ENCODE measurements around the gene ARMC8.

ARMC8 gene

DNA sequence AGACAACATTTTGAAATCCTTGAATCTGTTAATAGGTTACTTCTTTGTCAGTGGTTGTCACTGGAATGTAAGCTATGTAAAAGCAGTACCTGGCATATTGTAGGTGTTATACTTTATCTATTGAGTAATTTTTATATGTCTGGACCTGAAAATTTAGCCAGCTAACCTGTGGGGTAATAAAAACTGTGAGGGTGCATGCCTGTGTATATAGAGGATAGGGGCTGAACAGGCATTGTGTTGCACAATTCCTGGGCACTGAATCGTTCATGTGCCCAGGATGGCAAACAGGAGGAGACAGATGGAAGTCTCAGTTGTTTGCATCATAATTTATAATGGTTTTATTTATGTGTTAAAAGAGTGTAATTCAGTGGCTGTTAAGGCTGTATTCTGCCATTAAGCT lies 67.1 kb downstream of the ARMC8 start:
- ATAC-seq: no peak
- TF ChIP-seq, protein P1, sequence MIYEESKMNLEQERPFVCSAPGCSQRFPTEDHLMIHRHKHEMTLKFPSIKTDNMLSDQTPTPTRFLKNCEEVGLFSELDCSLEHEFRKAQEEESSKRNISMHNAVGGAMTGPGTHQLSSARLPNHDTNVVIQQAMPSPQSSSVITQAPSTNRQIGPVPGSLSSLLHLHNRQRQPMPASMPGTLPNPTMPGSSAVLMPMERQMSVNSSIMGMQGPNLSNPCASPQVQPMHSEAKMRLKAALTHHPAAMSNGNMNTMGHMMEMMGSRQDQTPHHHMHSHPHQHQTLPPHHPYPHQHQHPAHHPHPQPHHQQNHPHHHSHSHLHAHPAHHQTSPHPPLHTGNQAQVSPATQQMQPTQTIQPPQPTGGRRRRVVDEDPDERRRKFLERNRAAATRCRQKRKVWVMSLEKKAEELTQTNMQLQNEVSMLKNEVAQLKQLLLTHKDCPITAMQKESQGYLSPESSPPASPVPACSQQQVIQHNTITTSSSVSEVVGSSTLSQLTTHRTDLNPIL (CRISPR knock-in tag; IDR thresholded peaks at IDR 0.05; ENCODE audit: low read depth): no peak
- TF ChIP-seq ZC3H10 (CRISPR knock-in tag; IDR thresholded peaks at IDR 0.05): no peak
- TF ChIP-seq RARB (CRISPR knock-in tag; IDR thresholded peaks at IDR 0.05): no peak
- no peak for TF ChIP-seq ESRRG (CRISPR knock-in tag; IDR thresholded peaks at IDR 0.05)
- TF ChIP-seq TCF4 (CRISPR knock-in tag; IDR thresholded peaks at IDR 0.05; ENCODE audit: borderline replicate concordance): no peak
- TF ChIP-seq OSR1 (CRISPR knock-in tag; IDR thresholded peaks at IDR 0.05): no peak
- TF ChIP-seq SNAI2 (CRISPR knock-in tag; IDR thresholded peaks at IDR 0.05): no peak
- TF ChIP-seq BACH2 (CRISPR knock-in tag; IDR thresholded peaks at IDR 0.05; ENCODE audit: borderline replicate concordance): no peak
- no peak for TF ChIP-seq ZNF8 (CRISPR knock-in tag; IDR thresholded peaks at IDR 0.05)
- TF ChIP-seq, protein P2, sequence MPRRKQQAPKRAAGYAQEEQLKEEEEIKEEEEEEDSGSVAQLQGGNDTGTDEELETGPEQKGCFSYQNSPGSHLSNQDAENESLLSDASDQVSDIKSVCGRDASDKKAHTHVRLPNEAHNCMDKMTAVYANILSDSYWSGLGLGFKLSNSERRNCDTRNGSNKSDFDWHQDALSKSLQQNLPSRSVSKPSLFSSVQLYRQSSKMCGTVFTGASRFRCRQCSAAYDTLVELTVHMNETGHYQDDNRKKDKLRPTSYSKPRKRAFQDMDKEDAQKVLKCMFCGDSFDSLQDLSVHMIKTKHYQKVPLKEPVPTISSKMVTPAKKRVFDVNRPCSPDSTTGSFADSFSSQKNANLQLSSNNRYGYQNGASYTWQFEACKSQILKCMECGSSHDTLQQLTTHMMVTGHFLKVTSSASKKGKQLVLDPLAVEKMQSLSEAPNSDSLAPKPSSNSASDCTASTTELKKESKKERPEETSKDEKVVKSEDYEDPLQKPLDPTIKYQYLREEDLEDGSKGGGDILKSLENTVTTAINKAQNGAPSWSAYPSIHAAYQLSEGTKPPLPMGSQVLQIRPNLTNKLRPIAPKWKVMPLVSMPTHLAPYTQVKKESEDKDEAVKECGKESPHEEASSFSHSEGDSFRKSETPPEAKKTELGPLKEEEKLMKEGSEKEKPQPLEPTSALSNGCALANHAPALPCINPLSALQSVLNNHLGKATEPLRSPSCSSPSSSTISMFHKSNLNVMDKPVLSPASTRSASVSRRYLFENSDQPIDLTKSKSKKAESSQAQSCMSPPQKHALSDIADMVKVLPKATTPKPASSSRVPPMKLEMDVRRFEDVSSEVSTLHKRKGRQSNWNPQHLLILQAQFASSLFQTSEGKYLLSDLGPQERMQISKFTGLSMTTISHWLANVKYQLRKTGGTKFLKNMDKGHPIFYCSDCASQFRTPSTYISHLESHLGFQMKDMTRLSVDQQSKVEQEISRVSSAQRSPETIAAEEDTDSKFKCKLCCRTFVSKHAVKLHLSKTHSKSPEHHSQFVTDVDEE (CRISPR knock-in tag; IDR thresholded peaks at IDR 0.05): no peak
- no peak for TF ChIP-seq ZFP3 (CRISPR knock-in tag; IDR thresholded peaks at IDR 0.05)
- no peak for TF ChIP-seq TOX (CRISPR knock-in tag; IDR thresholded peaks at IDR 0.05; ENCODE audit: borderline replicate concordance)
- TF ChIP-seq PPARA (CRISPR knock-in tag; IDR thresholded peaks at IDR 0.05; ENCODE audit: borderline replicate concordance): no peak
- TF ChIP-seq, protein P3, sequence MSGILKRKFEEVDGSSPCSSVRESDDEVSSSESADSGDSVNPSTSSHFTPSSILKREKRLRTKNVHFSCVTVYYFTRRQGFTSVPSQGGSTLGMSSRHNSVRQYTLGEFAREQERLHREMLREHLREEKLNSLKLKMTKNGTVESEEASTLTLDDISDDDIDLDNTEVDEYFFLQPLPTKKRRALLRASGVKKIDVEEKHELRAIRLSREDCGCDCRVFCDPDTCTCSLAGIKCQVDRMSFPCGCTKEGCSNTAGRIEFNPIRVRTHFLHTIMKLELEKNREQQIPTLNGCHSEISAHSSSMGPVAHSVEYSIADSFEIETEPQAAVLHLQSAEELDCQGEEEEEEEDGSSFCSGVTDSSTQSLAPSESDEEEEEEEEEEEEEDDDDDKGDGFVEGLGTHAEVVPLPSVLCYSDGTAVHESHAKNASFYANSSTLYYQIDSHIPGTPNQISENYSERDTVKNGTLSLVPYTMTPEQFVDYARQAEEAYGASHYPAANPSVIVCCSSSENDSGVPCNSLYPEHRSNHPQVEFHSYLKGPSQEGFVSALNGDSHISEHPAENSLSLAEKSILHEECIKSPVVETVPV (CRISPR knock-in tag; IDR thresholded peaks at IDR 0.05): no peak

GRCh38 chr3:138256022-138256421 lies 68.9 kb downstream of the ARMC8 start:
- no peak for TF ChIP-seq PPARA (CRISPR knock-in tag; IDR thresholded peaks at IDR 0.05; ENCODE audit: borderline replicate concordance)
- TF ChIP-seq CSDC2 (CRISPR knock-in tag; IDR thresholded peaks at IDR 0.05): no peak
- TF ChIP-seq RARB (CRISPR knock-in tag; IDR thresholded peaks at IDR 0.05): no peak
- TF ChIP-seq, protein P4, sequence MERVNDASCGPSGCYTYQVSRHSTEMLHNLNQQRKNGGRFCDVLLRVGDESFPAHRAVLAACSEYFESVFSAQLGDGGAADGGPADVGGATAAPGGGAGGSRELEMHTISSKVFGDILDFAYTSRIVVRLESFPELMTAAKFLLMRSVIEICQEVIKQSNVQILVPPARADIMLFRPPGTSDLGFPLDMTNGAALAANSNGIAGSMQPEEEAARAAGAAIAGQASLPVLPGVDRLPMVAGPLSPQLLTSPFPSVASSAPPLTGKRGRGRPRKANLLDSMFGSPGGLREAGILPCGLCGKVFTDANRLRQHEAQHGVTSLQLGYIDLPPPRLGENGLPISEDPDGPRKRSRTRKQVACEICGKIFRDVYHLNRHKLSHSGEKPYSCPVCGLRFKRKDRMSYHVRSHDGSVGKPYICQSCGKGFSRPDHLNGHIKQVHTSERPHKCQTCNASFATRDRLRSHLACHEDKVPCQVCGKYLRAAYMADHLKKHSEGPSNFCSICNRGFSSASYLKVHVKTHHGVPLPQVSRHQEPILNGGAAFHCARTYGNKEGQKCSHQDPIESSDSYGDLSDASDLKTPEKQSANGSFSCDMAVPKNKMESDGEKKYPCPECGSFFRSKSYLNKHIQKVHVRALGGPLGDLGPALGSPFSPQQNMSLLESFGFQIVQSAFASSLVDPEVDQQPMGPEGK (CRISPR knock-in tag; IDR thresholded peaks at IDR 0.05; ENCODE audit: borderline replicate concordance): no peak
- no peak for TF ChIP-seq TOX (CRISPR knock-in tag; IDR thresholded peaks at IDR 0.05; ENCODE audit: borderline replicate concordance)
- TF ChIP-seq ZNF8 (CRISPR knock-in tag; IDR thresholded peaks at IDR 0.05): no peak
- ATAC-seq: no peak

DNA sequence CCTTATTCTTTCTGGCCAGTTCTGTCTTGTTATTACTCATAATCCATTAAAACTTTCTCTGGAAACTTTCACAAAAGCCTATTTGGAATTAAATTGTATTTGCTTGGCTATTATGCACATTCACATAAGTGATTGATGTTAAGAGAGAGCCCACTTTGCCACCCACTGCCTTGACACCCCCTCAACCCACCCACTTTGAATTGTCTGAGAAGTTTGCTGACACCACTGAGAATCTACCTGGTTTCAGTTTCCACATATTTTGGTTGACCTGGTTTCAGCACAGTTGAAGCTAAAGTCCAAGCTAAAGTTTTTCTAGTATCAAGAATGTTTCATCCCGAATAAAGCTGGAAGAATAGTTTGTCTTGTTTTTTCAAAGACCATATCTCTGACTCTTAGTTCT lies 70.9 kb downstream of the ARMC8 start:
- ATAC-seq: no peak
- TF ChIP-seq ZNF8 (CRISPR knock-in tag; IDR thresholded peaks at IDR 0.05): no peak
- no peak for TF ChIP-seq RARB (CRISPR knock-in tag; IDR thresholded peaks at IDR 0.05)
- TF ChIP-seq TCF4 (CRISPR knock-in tag; IDR thresholded peaks at IDR 0.05; ENCODE audit: borderline replicate concordance): no peak
- no peak for TF ChIP-seq ZNF70 (CRISPR knock-in tag; IDR thresholded peaks at IDR 0.05)
- TF ChIP-seq ARNTL (CRISPR knock-in tag; IDR thresholded peaks at IDR 0.05; ENCODE audit: borderline replicate concordance, low read depth): no peak
- no peak for TF ChIP-seq ZC3H10 (CRISPR knock-in tag; IDR thresholded peaks at IDR 0.05)
- TF ChIP-seq, protein P3 (CRISPR knock-in tag; IDR thresholded peaks at IDR 0.05): no peak
- TF ChIP-seq, protein P2 (CRISPR knock-in tag; IDR thresholded peaks at IDR 0.05): no peak
- TF ChIP-seq OSR1 (CRISPR knock-in tag; IDR thresholded peaks at IDR 0.05): no peak
- TF ChIP-seq, protein P4 (CRISPR knock-in tag; IDR thresholded peaks at IDR 0.05; ENCODE audit: borderline replicate concordance): no peak
- no peak for TF ChIP-seq GLIS3 (CRISPR knock-in tag; IDR thresholded peaks at IDR 0.05)
- TF ChIP-seq ZNF565 (CRISPR knock-in tag; conservative IDR thresholded peaks at IDR 0.05; ENCODE audit: low read depth): no peak
- no peak for TF ChIP-seq TOX (CRISPR knock-in tag; IDR thresholded peaks at IDR 0.05; ENCODE audit: borderline replicate concordance)
- TF ChIP-seq ESRRG (CRISPR knock-in tag; IDR thresholded peaks at IDR 0.05): no peak
- TF ChIP-seq, protein P1 (CRISPR knock-in tag; IDR thresholded peaks at IDR 0.05; ENCODE audit: low read depth): no peak
- TF ChIP-seq ZFP30 (CRISPR knock-in tag; IDR thresholded peaks at IDR 0.05): no peak
- no peak for TF ChIP-seq CSDC2 (CRISPR knock-in tag; IDR thresholded peaks at IDR 0.05)
- TF ChIP-seq SNAI2 (CRISPR knock-in tag; IDR thresholded peaks at IDR 0.05): no peak
- no peak for TF ChIP-seq ZFP3 (CRISPR knock-in tag; IDR thresholded peaks at IDR 0.05)
